H54 (cell line): ENCODE results near the gene NRARP.
"Not testable (repeated sequence)": the region's sequence is repeated elsewhere in the genome, so short reads cannot be mapped to it uniquely, and the experiment has no call there.

Experiments used
- DNase-seq: peaks from one replicate; pipeline ENCODE4 v3.0.0; 2011; ENCODE audit warnings: low spot score, mixed read lengths; ENCODE audit not compliant: insufficient read length
- FAIRE-seq: peaks from 3 replicates; lab custom pipeline; 2011; peaks lifted over from hg19 to GRCh38; lab: Jason Lieb, UNC
- POLR2A ChIP-seq: IDR thresholded peaks from 2 replicates; pipeline ENCODE4 v1.6.1; 2011; ENCODE audit warnings: low read depth, mild to moderate bottlenecking, low read length

Gene NRARP, protein sequence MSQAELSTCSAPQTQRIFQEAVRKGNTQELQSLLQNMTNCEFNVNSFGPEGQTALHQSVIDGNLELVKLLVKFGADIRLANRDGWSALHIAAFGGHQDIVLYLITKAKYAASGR

DNA sequence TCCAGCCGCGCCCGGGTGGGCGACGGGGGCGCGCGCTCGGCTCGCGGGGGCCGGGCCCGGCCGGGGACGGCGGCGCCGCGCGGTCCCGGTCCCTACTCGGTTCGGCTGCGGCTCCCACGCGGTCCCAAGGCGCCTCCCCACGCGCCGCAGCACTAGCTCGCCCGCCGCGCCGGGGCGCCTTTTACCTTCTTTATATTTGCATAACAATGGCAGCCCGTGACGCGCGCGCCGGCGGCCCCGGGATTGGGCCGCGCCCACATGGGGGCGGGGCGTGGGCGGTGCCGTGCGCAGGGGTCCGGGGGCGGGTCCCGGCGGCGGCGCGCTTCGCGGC, at the start of gene NRARP:
TSS of gene NRARP (minus strand) at position 154 of the 331 bp plus-strand sequence. CDS start 343 bp downstream, outside the sequence.
- peak; percentile 91 for DNase-seq
- peak; percentile 41; the same call in 1 of the 2 replicates for TF ChIP-seq POLR2A
- FAIRE-seq, result no peak

DNA sequence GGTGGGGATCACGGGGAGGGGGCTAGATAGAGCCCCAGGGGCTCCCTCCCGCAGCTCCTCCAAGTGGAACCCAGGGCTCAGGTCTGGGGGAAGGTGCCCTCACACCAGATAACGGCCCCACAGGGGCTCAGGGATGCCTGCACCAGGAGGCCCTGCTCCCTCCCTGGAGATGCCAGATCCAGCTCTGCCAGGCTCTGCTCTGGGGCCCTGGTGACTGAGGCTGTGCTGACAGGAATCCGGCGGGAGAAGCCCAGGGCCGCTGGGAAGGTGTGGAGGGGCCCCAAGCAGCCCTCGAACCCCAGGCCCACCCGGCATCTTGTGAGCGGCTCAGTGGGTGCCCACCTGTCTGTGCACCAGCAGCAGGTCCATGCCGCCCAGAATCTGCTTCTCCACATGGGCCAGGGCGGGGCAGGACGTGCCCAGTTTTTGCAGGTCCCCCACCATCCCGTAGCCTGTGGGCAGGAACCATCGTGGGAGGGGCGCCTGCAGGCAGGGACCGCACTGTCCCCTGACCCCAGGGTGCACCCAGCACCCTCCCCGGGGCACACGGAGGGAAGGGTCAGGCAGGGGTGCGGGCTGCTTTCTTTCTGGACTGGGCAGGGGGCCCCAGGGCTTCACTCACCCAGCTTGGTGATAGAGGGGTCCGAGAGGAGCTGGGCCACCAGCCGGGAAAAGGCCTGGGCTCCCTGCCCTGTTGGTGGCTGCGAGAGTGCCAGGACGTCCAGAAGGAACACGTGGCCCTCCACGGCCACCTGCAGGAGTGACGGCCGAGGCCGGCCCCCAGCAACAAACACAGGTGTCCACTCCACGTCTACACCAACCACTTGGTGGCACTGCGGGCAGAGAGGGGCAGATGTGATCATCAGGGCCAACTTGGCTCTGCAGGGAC, 48.9 kb upstream of the NRARP start:
- TF ChIP-seq POLR2A, result no peak
- DNase-seq (no peak), FAIRE-seq (no peak)

GRCh38 chr9:137349471-137350033, 47.5 kb upstream of the NRARP start:
- no peak for DNase-seq
- TF ChIP-seq POLR2A, result no peak
- no peak for FAIRE-seq

- no peak for FAIRE-seq
- DNase-seq, result no peak
- no peak for TF ChIP-seq POLR2A
Observed at GRCh38 chr9:137348769-137349470, 46.8 kb upstream of the NRARP start.

DNA sequence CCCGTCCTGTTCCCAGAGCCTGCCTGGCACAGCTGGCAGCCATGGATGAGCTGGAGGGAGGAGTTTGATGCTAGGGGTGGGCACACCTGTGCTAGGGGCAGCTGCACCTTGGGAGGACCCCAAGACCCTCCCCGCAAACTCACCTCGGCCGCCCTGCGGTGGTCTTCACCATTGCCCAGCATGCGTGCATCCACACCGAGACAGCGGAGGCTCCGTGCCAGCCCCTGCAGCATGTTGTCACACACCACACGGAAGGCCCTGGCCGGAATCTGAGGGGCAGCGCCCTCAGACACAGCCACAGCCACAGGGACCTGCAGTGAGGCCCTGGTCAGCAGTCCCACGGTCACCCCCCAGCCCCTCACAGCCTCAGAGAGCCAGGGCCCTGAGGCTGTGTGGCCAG, 45.9 kb upstream of the NRARP start:
- DNase-seq (no peak), FAIRE-seq (no peak)
- TF ChIP-seq POLR2A, result no peak

- DNase-seq (no peak), FAIRE-seq (no peak)
- TF ChIP-seq POLR2A, result no peak
Observed at GRCh38 chr9:137342482-137342881, 40.4 kb upstream of the NRARP start.

DNA sequence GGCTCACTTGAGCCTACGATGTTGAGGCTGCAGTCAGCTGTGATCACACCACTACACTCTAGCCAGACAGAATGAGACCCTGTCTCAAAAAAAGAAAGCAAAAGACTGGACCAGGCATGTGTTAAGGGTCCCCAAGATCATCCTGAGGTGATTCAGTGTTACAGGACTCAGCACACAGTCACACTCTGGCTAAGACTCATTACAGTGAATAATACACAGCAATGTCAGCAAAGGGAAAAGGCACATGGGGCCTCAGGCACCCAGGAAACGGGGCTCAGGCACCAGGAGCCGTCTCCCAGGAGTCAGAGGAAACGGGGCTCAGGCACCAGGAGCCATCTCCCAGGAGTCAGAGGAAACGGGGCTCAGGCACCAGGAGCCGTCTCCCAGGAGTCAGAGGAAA, 39.2 kb upstream of the NRARP start:
- FAIRE-seq (no peak), DNase-seq (no peak)
- TF ChIP-seq POLR2A, result no peak

DNA sequence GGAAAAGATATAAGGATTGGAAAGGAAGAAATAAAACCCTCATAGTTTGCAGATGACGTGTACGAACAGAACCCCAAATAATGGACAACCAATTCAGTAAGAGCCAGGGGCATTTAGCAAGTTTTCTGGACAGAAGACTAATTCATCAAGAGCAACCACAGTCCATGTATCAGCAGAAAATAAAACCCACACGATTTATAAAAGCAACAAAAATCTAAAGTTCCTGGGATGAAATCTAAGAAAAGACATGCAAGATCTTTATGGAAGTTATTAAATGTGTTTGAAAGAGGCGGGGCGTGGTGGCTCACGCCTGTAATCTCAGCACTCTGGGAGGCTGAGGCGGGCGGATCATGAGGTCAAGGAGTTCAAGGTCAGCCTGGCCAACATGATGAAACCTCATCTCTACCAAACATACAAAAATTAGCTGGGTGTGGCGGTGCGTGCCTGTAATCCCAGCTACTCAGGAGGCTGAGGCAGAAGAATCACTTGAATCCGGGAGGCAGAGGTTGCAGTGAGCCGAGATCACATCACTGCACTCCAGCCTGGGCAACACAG, 37.9 kb upstream of the NRARP start:
- not testable (repeated sequence) for DNase-seq, FAIRE-seq

GRCh38 chr9:137339045-137339907, 37.2 kb upstream of the NRARP start:
- FAIRE-seq (no peak), DNase-seq (no peak)
- no peak for TF ChIP-seq POLR2A

DNA sequence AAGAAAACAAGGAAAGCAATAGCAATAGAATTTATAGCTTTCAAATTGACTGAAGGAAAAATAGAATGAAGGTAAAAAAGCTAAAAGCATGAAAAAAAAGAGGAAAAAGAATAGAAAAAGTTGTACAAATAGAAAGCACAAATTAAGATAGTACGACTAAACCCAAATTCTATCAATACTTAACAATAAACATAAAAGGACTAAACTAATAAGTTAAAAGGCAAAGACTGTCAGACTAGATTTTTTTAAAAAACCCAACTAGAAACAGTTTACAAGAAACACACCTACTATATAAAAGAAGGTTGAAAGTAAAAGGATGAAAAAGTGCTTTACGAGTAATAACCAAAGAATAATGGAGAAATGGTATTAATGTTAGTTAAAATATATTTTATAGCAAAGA, 34.7 kb upstream of the NRARP start:
- no peak for FAIRE-seq
- no peak for DNase-seq
- no peak for TF ChIP-seq POLR2A

- no peak for DNase-seq
- TF ChIP-seq POLR2A, result no peak
Observed at GRCh38 chr9:137333016-137333671, 31.1 kb upstream of the NRARP start.

GRCh38 chr9:137331929-137332328, 29.9 kb upstream of the NRARP start:
- no peak for DNase-seq
- no peak for FAIRE-seq
- TF ChIP-seq POLR2A, result no peak

More at GRCh38 chr9:137333016-137333671, 31.1 kb upstream of the NRARP start:
- FAIRE-seq, result no peak

DNA sequence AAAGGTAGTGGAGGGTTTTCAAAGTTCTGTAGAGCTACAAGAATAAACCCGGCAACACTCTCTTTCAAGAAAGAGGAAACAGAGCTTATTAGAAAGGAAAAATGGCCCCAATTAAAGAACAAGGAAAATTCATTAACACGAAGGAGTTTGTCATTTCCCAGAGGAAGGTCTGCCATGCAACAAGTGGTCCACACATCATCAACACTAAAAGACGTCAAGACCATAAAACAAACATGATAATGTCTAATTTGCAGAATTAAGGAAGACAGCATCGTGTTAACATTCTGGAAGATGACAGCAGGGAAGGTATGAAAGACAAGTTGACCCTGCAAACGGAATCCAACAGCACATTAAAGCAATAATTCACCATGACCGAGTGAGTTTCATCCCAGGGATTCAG, 28.6 kb upstream of the NRARP start:
- TF ChIP-seq POLR2A, result no peak
- no peak for FAIRE-seq
- no peak for DNase-seq

DNA sequence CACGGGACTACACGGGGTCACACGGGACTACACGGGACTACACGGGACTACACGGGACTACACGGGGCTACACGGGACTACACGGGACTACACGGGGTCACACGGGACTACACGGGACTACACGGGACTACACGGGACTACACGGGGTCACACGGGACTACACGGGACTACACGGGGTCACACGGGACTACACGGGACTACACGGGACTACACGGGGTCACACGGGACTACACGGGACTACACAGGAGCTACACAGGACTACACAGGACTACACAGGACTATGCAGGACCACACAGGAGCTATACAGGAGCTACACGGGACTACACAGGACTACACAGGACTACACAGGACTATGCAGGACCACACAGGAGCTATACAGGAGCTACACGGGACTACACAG, 27.5 kb upstream of the NRARP start:
- not testable (repeated sequence) for FAIRE-seq, DNase-seq

DNA sequence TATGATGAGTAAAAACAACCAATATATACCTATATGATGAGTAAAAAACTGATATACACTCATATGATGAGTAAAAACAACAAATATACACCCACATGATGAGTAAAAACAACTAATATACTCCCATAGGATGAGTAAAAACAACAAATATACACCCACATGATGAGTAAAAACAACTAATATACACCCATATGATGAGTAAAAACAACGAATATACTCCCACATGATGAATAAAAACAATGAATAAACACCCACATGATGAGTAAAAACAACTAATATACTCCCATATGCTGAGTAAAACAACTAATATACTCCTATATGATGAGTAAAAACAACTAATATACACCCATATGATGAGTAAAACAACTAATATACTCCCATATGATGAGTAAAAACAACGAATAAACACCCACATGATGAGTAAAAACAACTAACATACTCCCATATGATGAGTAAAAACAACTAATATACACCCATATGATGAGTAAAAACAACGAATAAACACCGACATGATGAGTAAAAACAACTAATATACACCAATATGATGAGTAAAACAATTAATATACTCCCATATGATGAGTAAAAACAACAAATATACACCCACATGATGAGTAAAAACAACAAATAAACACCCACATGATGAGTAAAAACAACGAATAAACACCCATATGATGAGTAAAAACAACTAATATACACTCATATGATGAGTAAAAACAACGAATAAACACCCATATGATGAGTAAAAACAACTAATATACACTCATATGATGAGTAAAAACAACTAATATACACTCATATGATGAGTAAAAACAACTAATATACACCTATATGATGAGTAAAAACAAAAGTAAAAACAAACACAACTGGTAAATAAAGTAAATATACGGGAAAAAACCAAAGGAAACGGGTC, 25.8 kb upstream of the NRARP start:
- DNase-seq, result not testable (repeated sequence)
- peak; percentile 100 for FAIRE-seq
